Loucy (cell line): ENCODE measurements around the gene SHBG.

Experiments
- EZH2phosphoT487 ChIP-seq: fragments of 200-600 bp; IDR thresholded peaks from 2 replicates; pipeline ENCODE4 v1.6.1; 2018; ENCODE audit warnings: antibody characterized with exemption, mild to moderate bottlenecking, moderate library complexity, borderline replicate concordance
- TF ChIP-seq, protein P1 (sequence below): fragments of 200-600 bp; sonication (generic); conservative IDR thresholded peaks from 2 replicates; pipeline ENCODE4 v1.5.1; 2014; ENCODE audit warnings: mild to moderate bottlenecking, antibody characterized with exemption, low read length

DNA sequence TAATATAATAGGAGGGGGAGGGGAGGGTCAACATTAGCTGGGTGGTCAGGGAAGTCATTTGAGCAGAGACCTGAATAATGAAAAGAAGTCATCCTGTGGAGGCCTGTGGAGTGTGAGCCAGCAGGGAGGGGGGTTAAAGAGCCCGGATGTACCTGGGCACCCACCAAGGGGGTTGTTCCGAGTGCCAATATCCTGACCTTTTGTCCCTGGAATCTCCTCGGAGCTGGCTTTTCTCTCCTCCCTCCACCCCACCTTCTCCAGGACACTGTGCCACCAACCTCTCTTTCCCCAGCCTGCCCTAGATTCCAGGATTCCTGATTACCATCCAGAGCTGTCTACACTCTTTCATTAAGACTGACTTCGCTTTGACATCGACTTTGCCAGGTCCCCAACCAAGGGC lies 6.2 kb downstream of the SHBG start:
- TF ChIP-seq, protein P1, sequence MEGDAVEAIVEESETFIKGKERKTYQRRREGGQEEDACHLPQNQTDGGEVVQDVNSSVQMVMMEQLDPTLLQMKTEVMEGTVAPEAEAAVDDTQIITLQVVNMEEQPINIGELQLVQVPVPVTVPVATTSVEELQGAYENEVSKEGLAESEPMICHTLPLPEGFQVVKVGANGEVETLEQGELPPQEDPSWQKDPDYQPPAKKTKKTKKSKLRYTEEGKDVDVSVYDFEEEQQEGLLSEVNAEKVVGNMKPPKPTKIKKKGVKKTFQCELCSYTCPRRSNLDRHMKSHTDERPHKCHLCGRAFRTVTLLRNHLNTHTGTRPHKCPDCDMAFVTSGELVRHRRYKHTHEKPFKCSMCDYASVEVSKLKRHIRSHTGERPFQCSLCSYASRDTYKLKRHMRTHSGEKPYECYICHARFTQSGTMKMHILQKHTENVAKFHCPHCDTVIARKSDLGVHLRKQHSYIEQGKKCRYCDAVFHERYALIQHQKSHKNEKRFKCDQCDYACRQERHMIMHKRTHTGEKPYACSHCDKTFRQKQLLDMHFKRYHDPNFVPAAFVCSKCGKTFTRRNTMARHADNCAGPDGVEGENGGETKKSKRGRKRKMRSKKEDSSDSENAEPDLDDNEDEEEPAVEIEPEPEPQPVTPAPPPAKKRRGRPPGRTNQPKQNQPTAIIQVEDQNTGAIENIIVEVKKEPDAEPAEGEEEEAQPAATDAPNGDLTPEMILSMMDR: no peak
- no peak for TF ChIP-seq EZH2phosphoT487
